ENCODE measurements around the gene PERM1. TPM values are rescaled to one million over a fixed set of nuclear protein-coding genes. Genes with fewer than 3 reads are reported as not detected.

Gene PERM1
- total and polyA plus RNA-seq, 2 donors (not counting 1 experiment from before 2014, with no cell fraction given), result not detected

DNA sequence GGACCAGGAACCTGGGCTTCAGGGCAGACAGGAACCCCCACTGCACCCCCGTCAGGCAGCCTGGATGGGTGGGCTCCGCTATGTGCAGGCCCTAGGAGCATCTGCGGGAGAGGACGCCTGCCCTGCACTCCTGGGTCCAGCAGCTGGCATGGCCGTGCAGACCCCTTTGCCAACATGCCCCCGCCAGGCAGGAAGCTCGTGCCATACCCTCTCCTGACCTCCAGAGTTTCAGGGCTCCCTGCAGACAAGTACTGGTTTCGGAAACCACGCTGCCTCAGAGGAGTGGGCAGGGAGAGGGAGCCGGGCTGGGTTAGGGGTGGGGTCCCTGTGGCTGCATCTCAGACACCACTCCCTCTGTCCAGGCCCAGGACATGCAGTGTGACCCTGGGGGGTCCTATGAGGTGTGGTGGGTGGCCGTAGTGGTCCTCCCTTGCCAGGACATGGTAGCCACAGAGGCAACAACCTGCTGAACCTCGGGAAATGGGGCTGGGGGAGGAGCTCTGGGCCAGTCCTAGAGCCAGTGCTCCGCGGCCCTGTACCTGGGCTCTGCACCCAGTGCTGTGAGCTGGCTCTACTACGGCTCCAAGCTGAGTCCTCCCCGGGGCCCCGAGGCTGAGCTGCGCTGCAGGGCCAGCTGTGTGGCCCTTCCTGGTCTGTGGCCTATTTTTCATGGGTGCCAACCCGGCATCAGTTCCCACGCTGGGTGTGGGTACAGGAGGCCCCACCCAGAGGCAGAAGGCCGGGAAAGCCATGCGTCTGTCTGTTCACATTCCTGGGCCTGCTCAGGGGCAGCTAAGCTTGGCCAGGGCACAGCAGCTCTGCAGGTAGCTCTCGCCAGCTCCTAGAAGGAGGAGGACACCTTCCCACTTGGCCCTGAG, 14.2 kb downstream of the PERM1 start:
- peak overlapping the region; percentile 77 for H3K9ac ChIP-seq (ENCODE audit: low read length)
- peaks cover 13 to 16% of the 10 kb centered on the region in 2 donors for H3K4me1 ChIP-seq (ENCODE audit: control insufficient read depth in 2 of 2, insufficient read depth in 2 of 2, low read length in 2 of 2)
- H2AFZ ChIP-seq (ENCODE audit: insufficient read depth, low read depth, low read length, poor library complexity, severe bottlenecking), result no peak overlapping the region
- peaks cover 13% of the 10 kb centered on the region for H3K27me3 Mint-ChIP-seq
- TF ChIP-seq EZH2 (IDR thresholded peaks at IDR 0.05; ENCODE audit: borderline replicate concordance, insufficient read depth, low read depth, low read length, poor library complexity, severe bottlenecking), result no peak
- TF ChIP-seq, protein P1, sequence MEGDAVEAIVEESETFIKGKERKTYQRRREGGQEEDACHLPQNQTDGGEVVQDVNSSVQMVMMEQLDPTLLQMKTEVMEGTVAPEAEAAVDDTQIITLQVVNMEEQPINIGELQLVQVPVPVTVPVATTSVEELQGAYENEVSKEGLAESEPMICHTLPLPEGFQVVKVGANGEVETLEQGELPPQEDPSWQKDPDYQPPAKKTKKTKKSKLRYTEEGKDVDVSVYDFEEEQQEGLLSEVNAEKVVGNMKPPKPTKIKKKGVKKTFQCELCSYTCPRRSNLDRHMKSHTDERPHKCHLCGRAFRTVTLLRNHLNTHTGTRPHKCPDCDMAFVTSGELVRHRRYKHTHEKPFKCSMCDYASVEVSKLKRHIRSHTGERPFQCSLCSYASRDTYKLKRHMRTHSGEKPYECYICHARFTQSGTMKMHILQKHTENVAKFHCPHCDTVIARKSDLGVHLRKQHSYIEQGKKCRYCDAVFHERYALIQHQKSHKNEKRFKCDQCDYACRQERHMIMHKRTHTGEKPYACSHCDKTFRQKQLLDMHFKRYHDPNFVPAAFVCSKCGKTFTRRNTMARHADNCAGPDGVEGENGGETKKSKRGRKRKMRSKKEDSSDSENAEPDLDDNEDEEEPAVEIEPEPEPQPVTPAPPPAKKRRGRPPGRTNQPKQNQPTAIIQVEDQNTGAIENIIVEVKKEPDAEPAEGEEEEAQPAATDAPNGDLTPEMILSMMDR (IDR thresholded peaks at IDR 0.05), result no peak
- peaks cover 0 to 48% (median 12%) of the 10 kb centered on the region in 4 experiments for H3K27me3 ChIP-seq (replicated peaks in 1 of 4; ENCODE audit: control extremely low read depth in 1 of 4, control insufficient read depth in 3 of 4, insufficient read depth in 4 of 4, low read length in 3 of 4)
- ChIA-PET CTCF (interaction anchor here (1.9 kb wide), 1 partner anchor 16 kb away, joined by 9 read pairs; no protein-coding TSS in a partner anchor), POLR2A (no interaction called here)
- ATAC-seq (ENCODE audit: low read depth) (no peak), DNase-seq (no peak)
- H3K4me1 Mint-ChIP-seq, result peaks cover 4% of the 10 kb centered on the region
- 81% methylated on average over 23 of the region's 23 CpGs for WGBS (ENCODE audit: insufficient coverage)
- H3K36me3 ChIP-seq (replicated peaks in 1 of 2; ENCODE audit: control extremely low read depth in 1 of 2, control insufficient read depth in 1 of 2, extremely low read depth in 1 of 2, insufficient read depth in 2 of 2, low read length in 1 of 2), result no peaks in the 10 kb centered on the region
- H3K79me2 ChIP-seq (ENCODE audit: control insufficient read depth, insufficient read depth, low read length), result no peaks in the 10 kb centered on the region
- H3K27ac Mint-ChIP-seq, result no peak overlapping the region
- no peaks in the 10 kb centered on the region for H4K20me1 ChIP-seq (ENCODE audit: control insufficient read depth, insufficient read depth, low read length, poor library complexity, severe bottlenecking)
- H3K9me3 Mint-ChIP-seq (ENCODE audit: insufficient read depth), result no peaks in the 10 kb centered on the region
- no peak overlapping the region for H3K4me3 ChIP-seq (ENCODE audit: control extremely low read depth in 1 of 5, extremely low read depth in 1 of 5, insufficient read depth in 1 of 5, low read depth in 2 of 5, low read length in 4 of 5)
- no peak overlapping the region for H3K27ac ChIP-seq (ENCODE audit: low read length in 2 of 2)
- intact Hi-C loops (cut with micrococcal nuclease), result no loop called here
- H3K4me2 ChIP-seq (replicated peaks; ENCODE audit: low read depth, low read length, poor library complexity, severe bottlenecking), result peak overlapping the region; percentile 99
- peaks cover 0 to 6% (median 0%) of the 10 kb centered on the region in 3 donors for H3K9me3 ChIP-seq (ENCODE audit: control extremely low read depth in 1 of 3, control insufficient read depth in 2 of 3, insufficient read depth in 1 of 3, low read length in 2 of 3)
- H3K4me3 Mint-ChIP-seq, result peak overlapping the region; percentile 17
